HG02943 (cell line): ENCODE measurements around the gene MYLK4.
"Not testable (repeated sequence)": the region's sequence is repeated elsewhere in the genome, so short reads cannot be mapped to it uniquely, and the experiment has no call there.

Experiments used
- ATAC-seq: cut with Tn5 transposase; IDR thresholded peaks from one replicate; pipeline ENCODE4 v1.9.1; 2021; ENCODE audit warnings: mild to moderate bottlenecking, low read depth, moderate library complexity; ENCODE audit not compliant: unreplicated experiment

MYLK4 gene

GRCh38 chr6:2780102-2780737 is 29.5 kb upstream of the MYLK4 start:
- no peak for ATAC-seq

DNA sequence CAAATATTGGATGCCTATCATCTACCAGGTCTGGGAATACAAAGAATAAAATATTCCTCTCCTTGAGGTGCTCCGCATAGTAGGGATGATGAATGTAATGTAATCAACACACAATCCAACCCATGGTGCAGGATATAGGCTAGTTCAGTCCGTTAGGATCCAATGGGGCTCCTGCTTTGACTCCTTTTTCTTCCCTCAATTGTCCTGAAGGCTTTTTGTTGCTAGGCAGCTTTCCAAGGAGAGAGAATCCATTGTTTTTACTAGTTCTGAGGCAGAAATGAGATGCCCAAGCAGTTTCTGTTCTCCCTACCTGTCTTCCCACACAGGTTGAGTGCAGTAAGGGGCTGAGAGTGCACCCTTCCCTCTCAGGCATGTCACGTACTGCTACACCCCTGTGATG is 26.5 kb upstream of the MYLK4 start:
- no peak for ATAC-seq

GRCh38 chr6:2775003-2775402 is 24.3 kb upstream of the MYLK4 start:
- ATAC-seq: no peak

DNA sequence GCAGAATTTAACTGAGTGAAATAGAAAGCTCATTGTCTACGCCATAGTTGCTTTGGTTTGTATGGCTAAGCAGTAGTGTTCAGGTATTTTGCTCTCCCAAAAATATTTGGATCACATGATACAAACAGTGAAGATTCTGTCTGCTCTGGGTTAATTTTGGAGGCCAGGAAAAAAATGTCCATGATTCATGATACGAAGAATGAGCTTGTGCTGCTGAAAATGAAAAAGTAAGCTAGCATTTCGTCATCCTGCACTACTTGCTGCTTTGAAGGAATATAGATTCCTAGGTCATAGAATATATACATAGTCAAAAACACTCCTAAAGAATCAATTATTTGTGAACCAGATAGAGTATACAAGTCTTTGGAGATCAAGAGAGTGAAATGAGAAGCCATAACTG is 22.7 kb upstream of the MYLK4 start:
- ATAC-seq: no peak

DNA sequence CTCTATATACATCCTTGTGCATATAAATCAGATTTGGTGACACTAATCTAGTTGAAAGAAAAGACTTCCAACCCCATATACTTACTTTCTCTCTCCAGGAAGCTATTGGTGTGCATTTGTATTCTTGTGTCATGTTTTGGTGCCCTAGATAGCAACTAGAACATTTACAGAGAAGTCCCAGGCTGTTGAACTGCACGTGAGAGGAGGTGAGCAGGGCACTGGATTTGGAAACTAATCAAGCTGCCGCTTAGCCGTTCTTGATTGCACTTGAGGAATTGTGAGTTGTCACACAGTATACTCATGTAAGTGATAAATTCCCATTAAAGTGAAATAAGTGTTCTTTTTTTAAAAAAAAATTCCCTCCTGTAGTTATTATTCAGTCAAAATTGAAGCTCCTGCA is 22.1 kb upstream of the MYLK4 start:
- ATAC-seq: no peak

GRCh38 chr6:2771079-2771478 is 20.4 kb upstream of the MYLK4 start:
- ATAC-seq: no peak

- ATAC-seq: no peak
Observed at GRCh38 chr6:2770171-2770570, 19.4 kb upstream of the MYLK4 start.

GRCh38 chr6:2768696-2769095 is 18.0 kb upstream of the MYLK4 start:
- ATAC-seq: no peak

GRCh38 chr6:2767657-2768524 is 17.2 kb upstream of the MYLK4 start:
- no peak for ATAC-seq

DNA sequence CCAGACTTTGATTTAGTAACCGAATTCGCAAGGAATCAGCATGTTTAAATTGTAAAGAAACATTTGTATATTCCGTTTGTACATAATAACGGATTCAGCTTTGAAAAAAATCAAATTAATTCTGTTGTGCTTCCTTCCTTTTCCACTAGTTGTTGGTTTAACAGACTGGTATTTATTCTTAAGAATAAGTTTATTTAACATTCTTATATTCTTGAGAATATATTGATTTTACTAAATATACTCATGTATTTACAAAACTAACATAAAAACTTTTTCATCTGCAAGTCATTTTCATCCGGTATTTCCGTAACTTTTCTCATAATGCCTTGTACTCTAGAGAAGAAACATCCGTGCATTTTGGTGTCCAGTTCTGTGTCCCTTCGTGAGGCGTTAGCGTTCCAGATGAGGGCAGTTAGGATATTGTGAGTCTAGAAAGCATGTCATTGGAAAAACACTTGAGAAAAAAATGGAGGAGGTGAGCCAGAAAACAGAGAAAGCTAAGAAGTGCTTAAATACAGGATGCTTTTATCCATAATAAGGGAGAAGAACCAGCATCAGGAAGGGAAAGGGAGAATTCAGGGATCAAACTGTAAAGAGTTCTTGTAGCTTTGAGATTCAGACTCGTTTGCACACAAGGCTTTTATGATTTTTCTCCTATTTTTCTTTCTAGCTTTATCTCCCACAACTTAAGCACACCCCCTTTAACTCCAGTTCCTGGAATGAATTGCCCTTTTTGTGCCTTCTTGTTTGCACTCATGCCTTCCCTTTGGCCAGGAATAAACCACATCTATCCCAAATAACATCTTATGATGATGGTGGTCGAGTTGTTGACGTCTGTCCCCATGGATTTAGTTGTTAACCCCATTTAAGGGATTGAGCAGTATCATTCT is 16.3 kb upstream of the MYLK4 start:
- no peak for ATAC-seq

DNA sequence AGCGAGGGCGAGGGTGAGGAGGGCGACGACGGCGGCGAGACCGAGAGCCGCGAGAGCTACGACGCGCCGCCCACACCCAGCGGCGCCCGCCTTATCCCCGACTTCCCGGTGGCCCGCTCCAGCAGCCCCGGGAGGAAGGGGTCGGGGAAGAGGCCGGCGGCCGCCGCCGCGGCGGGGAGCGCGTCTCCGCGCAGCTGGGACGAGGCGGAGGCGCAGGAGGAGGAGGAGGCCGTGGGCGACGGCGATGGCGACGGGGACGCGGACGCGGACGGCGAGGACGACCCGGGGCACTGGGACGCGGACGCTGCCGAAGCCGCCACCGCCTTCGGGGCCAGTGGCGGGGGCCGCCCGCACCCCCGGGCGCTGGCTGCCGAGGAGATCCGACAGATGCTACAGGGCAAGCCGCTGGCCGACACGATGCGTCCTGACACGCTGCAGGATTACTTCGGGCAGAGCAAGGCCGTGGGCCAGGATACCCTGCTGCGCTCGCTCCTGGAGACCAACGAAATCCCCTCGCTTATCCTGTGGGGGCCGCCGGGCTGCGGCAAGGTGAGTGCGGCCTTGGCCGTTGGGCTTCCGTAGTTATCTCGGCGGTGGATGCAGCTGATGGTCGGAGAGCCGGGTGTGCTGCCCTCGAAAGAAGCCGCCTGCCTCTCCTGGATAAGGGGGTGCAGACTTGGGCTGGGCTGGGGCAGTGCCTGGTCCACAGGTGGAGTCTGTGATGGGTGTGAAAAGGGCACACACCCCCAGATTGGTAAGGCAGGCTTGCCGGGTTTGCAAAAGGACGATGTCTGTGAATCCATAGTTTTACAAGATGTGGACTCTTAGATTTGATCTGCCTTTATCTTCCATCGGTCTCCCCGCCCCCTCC is 15.4 kb upstream of the MYLK4 start:
- peak; percentile 1 for ATAC-seq

DNA sequence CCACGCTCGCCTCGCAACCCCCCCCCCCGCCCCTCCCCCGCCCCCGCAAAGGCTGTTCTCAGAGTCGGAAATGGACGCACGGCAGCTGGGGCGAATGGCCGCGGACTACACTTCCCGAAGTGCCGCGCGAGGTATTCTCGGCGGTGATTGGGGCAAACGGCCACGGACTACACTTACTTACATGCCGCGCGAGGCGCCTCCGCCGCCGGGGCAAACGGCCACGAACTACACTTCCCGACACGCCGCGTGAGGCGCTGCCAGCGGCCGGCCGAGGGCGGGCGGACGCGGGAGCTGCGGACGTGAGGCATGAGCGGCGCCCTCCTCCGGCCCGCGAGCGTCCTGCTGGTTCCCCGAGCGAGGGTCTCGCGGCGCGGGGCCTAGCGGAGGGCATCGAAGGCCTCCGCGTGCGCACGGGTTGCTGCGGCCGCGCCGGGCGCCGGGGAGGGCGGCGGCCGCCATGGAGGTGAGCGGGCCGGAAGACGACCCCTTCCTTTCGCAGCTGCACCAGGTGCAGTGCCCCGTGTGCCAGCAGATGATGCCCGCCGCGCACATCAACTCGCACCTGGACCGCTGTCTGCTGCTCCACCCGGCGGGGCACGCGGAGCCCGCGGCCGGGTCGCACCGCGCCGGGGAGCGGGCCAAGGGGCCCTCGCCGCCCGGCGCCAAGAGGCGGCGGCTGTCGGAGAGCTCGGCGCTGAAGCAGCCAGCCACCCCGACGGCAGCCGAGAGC is 14.6 kb upstream of the MYLK4 start, which contains the start of gene WRNIP1:
Gene WRNIP1 (plus strand): TSS at position 228 of the 730 bp plus-strand sequence. CDS start 230 bp downstream, at position 458.
- ATAC-seq: peak; percentile 83

DNA sequence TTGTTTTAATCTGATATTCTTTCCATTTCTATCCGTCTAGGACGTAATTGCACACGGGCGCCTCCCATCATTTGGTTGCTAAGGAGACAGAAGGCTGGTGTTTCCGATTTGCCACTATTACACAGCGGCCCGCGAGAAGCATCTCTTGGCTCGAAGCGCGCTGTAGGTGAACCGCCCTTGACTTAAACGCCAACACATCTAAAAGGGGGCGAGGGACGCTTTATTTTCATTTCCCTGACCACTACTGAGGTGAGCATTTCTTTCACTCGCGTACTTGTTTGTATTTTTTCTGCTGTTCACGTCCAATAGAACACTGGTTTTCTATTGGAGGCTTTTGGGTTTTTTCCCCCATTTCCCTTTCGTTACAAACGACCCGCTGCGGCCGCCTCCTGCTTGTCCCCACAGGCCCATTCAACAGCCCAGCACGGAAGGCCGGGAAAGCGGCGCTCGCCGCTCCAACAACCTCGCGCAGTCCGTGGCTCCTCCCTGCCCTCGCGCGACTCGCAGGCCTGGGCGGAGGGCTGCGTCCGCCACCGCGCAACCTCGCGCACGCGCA is 14.0 kb upstream of the MYLK4 start:
- ATAC-seq: peak; percentile 62

GRCh38 chr6:2763876-2764540 is 13.3 kb upstream of the MYLK4 start:
- no peak for ATAC-seq

DNA sequence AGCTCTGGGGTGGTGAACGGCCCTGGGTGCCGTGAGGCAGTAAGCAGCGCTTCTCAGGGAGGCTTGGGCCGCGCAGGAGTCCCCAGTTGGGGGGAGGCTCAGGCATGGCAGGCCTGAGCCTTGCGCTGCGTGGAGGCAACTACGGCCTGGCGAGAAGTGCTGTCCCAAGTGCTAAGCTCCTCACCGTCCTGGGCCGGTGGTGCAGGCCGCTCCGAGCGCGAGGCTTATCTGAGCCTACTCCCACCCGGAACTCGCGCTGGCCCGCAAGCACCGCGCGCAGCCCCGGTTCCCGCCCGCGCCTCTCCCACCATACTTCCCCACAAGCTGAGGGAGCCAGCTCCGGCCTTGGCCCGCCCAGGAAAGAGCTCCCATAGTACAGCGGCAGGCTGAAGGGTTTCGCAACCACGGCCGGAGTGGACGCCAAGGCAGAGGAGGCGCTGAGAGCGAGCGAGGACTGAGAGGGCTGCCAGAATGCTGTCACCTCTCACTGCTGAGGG is 12.7 kb upstream of the MYLK4 start:
- no peak for ATAC-seq

- ATAC-seq: not testable (repeated sequence)
Observed at GRCh38 chr6:2762868-2763267, 12.1 kb upstream of the MYLK4 start.

GRCh38 chr6:2760882-2761842 is 10.4 kb upstream of the MYLK4 start:
- ATAC-seq: no peak
